EH (cell line): ENCODE results near the gene TAPBPL.
"Not testable (repeated sequence)": the region's sequence is repeated elsewhere in the genome, so short reads cannot be mapped to it uniquely, and the experiment has no call there.

ENCODE experiments used
- DNase-seq: peaks from one replicate; pipeline ENCODE4 v3.0.0-alpha.2; 2015; ENCODE audit warnings: low read depth

Gene TAPBPL

DNA sequence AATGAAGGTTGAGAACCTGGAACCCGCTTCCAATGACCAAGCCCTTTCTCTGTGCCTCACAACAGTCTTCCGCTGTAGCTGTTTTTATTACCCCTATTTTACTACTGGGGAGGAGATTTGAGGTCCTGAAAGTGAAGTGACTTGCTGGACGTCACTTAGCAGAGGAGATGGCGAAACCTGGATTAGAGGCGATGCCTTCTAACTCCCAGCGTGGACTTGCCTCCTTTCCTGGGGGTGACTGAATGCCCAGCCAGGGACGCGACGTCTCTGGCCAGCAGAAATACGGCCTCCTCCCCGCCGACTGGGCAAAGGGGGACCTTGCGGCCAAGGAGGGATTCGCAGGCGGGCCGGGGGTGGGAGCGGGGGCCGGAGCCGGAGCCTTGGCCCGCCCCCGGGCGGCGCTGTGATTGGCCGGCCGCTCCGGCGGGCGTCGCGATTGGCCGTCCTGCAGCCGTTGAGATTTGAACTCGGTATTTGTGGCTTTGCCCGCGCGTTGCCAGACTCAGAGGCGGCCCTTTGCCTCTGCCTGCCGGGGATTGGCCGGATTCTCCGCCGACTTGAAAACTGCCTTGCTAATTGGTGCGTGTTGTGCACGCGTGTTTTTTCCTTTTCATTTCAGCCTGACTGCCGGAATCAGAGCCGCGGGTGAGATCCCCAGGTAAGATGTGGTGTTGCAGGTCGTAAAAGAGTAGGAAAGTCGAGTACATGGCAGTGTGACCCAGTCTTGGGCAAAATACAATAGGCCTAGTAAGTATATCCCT lies 41.8 kb downstream of the TAPBPL start, which contains the start of gene NCAPD2:
TSS of gene NCAPD2 (plus strand) at position 606 of the 761 bp plus-strand sequence. CDS start 997 bp downstream, outside the sequence.
- peak; percentile 97 for DNase-seq

DNA sequence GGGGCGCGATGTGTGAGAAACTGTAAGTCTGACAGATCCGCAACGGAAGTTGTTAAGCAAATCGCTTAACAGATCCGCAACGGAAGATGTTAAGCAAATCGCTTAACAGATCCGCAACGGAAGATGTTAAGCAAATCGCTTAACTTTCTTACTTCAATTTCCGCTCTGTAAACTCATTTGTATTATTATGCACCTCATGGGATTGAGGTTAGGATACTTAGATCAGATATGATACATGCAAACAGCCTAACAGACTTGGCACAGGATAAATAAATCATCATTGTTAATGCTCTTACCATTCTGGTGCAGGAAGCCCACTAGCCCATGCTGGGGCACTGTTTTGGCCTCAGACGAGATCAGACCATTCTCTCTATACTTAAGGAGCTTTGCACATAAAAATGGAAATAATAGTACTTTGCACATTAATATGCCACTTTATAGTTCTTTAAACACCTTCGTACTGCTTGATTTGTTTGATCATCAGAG lies 42.5 kb downstream of the TAPBPL start:
- DNase-seq: no peak

DNA sequence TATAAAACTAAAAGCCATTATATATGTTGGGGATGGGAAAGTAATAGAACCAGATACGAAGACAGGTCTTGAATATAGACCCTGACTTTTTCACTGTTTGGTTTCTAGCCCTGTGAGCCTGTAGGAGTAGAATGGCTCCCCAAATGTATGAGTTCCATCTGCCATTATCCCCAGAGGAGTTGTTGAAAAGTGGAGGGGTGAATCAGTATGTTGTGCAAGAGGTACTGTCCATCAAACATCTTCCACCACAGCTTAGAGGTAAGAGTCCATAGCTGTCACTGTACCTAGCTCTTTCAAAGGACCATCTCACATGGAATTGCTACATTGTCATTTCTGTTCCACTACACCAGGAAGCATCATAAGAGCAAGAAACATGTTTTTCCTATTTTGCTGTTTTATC lies 43.1 kb downstream of the TAPBPL start:
- DNase-seq: no peak

DNA sequence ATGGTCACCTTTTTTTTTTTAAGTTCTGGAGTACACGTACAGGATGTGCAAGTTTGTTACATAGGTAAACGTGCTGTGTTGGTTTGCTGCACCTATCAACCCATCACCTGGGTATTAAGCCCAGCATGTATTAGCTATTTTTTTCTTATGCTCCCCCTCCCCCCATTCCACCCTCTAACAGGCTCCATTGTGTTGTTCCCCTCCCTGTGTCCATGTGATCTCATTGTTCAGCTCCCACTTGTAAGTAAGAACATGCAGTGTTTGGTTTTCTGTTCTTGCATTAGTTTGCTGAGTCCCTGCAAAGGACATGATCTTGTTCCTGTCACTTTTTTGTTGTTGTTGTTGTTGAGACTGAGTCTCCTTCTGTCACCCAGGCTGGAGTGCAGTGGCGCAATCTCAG lies 45.4 kb downstream of the TAPBPL start:
- DNase-seq: not testable (repeated sequence)

GRCh38 chr12:6500466-6500865 lies 48.6 kb downstream of the TAPBPL start:
- no peak for DNase-seq

- peak; percentile 46 for DNase-seq
Observed at GRCh38 chr12:6507102-6507998, 55.5 kb downstream of the TAPBPL start.

DNA sequence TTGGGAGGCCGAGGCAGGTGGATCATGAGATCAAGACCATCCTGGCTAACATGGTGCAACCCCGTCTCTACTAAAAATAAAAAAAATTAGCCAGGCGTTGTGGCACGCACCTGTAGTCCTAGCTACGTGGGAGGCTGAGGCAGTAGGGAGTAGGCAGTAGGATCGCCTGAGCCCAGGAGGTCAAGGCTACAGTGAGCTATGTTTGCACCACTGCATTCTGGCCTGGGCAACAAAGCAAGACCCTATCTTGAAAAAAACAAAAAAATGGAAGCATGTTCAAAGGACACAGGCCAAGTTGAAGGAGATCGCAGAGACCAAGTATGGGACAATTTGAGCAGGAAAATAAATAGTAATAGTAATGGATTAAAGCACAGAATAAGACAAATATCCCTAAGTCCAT lies 56.2 kb downstream of the TAPBPL start:
- DNase-seq: no peak
